Activated T-cell treated with anti-CD3 and anti-CD28 coated beads for 4 hours (primary cell): ENCODE measurements around the gene PARD3B.

Source experiments
- DNase-seq: peaks from one replicate; pipeline ENCODE4 v3.0.0-alpha.2; 2020

The PARD3B gene

GRCh38 chr2:204971206-204971907 is 426.1 kb downstream of the PARD3B start:
- DNase-seq: no peak

GRCh38 chr2:204972161-204972560 is 426.9 kb downstream of the PARD3B start:
- DNase-seq: no peak

- no peak for DNase-seq
Observed at GRCh38 chr2:204972606-204973336, 427.5 kb downstream of the PARD3B start.

GRCh38 chr2:204973616-204974015 is 428.3 kb downstream of the PARD3B start:
- no peak for DNase-seq

- no peak for DNase-seq
Observed at GRCh38 chr2:204974487-204974886, 429.2 kb downstream of the PARD3B start.

GRCh38 chr2:204977914-204978313 is 432.6 kb downstream of the PARD3B start:
- no peak for DNase-seq

GRCh38 chr2:204982303-204982702 is 437.0 kb downstream of the PARD3B start:
- no peak for DNase-seq

- DNase-seq: no peak
Observed at GRCh38 chr2:204984518-204984917, 439.2 kb downstream of the PARD3B start.

GRCh38 chr2:204986641-204987040 is 441.4 kb downstream of the PARD3B start:
- no peak for DNase-seq

GRCh38 chr2:204988836-204989235 is 443.6 kb downstream of the PARD3B start:
- no peak for DNase-seq

- no peak for DNase-seq
Observed at GRCh38 chr2:204989877-204990276, 444.6 kb downstream of the PARD3B start.

GRCh38 chr2:205001300-205001966 is 456.2 kb downstream of the PARD3B start:
- no peak for DNase-seq

GRCh38 chr2:205002390-205002789 is 457.1 kb downstream of the PARD3B start:
- no peak for DNase-seq

GRCh38 chr2:205003288-205003687 is 458.0 kb downstream of the PARD3B start:
- no peak for DNase-seq

GRCh38 chr2:205010196-205010595 is 464.9 kb downstream of the PARD3B start:
- DNase-seq: no peak

GRCh38 chr2:205011031-205011430 is 465.8 kb downstream of the PARD3B start:
- no peak for DNase-seq

- DNase-seq: no peak
Observed at GRCh38 chr2:205012961-205013360, 467.7 kb downstream of the PARD3B start.

- DNase-seq: no peak
Observed at GRCh38 chr2:205013586-205013985, 468.3 kb downstream of the PARD3B start.

GRCh38 chr2:205014201-205014600 is 468.9 kb downstream of the PARD3B start:
- no peak for DNase-seq

GRCh38 chr2:205017381-205017780 is 472.1 kb downstream of the PARD3B start:
- DNase-seq: no peak

GRCh38 chr2:205017912-205018311 is 472.6 kb downstream of the PARD3B start:
- DNase-seq: no peak

- no peak for DNase-seq
Observed at GRCh38 chr2:205020673-205021072, 475.4 kb downstream of the PARD3B start.

GRCh38 chr2:205022841-205023240 is 477.6 kb downstream of the PARD3B start:
- no peak for DNase-seq
